ENCODE measurements around the gene MICAL3. TPM values are rescaled to one million over a fixed set of nuclear protein-coding genes. Genes with fewer than 3 reads are reported as not detected.

MICAL3 gene
- total RNA-seq, 1 donor from 2014 or later, result 36.9 TPM

- no peak for TF ChIP-seq CTCF (IDR thresholded peaks at IDR 0.05)
- Histone ChIP-seq H3K27ac (no peak overlapping the region), H3K9me3 (no peaks in the 10 kb centered on the region), H3K27me3 (no peaks in the 10 kb centered on the region), H3K4me1 (peaks cover 10 to 15% of the 10 kb centered on the region in 2 donors), H3K36me3 (peaks cover 15 to 46% of the 10 kb centered on the region in 2 donors), H3K4me3 (no peak overlapping the region)
- DNase-seq (ENCODE audit: low spot score in 2 of 2), result no peak
- intact Hi-C loops (cut with DNase I), result no loop called here
These were observed 195.8 kb downstream of the MICAL3 start for GRCh38 chr22:17828502-17829080.

GRCh38 chr22:17827466-17827865, 196.9 kb downstream of the MICAL3 start:
- Histone ChIP-seq H3K27ac (no peak overlapping the region), H3K36me3 (peaks cover 19 to 48% of the 10 kb centered on the region in 2 donors), H3K4me3 (no peak overlapping the region), H3K9me3 (no peaks in the 10 kb centered on the region), H3K4me1 (peaks cover 10 to 15% of the 10 kb centered on the region in 2 donors), H3K27me3 (no peaks in the 10 kb centered on the region)
- TF ChIP-seq CTCF (IDR thresholded peaks at IDR 0.05), result no peak
- no peak for DNase-seq (ENCODE audit: low spot score in 2 of 2)
- intact Hi-C loops (cut with DNase I), result no loop called here

GRCh38 chr22:17825876-17826550, 198.3 kb downstream of the MICAL3 start:
- Histone ChIP-seq H3K27ac (no peak overlapping the region), H3K4me1 (peaks cover 9 to 10% of the 10 kb centered on the region in 2 donors), H3K4me3 (no peak overlapping the region), H3K27me3 (no peaks in the 10 kb centered on the region), H3K36me3 (peaks cover 33 to 62% of the 10 kb centered on the region in 2 donors), H3K9me3 (no peaks in the 10 kb centered on the region)
- intact Hi-C loops (cut with DNase I), result no loop called here
- TF ChIP-seq CTCF (IDR thresholded peaks at IDR 0.05), result no peak
- DNase-seq (ENCODE audit: low spot score in 2 of 2), result no peak

GRCh38 chr22:17824457-17824856, 199.9 kb downstream of the MICAL3 start:
- no peaks in the 10 kb centered on the region for H3K9me3 ChIP-seq
- no peak for TF ChIP-seq CTCF (IDR thresholded peaks at IDR 0.05)
- H3K4me1 ChIP-seq, result no peaks in the 10 kb centered on the region
- peaks cover 33 to 68% of the 10 kb centered on the region in 2 donors for H3K36me3 ChIP-seq
- DNase-seq (ENCODE audit: low spot score in 2 of 2), result no peak
- H3K27ac ChIP-seq, result no peak overlapping the region
- no peak overlapping the region for H3K4me3 ChIP-seq
- no peaks in the 10 kb centered on the region for H3K27me3 ChIP-seq
- intact Hi-C loops (cut with DNase I), result no loop called here

- Histone ChIP-seq H3K36me3 (peaks cover 33 to 73% of the 10 kb centered on the region in 2 donors), H3K27me3 (no peaks in the 10 kb centered on the region), H3K9me3 (no peaks in the 10 kb centered on the region), H3K4me1 (no peaks in the 10 kb centered on the region), H3K4me3 (no peak overlapping the region), H3K27ac (no peak overlapping the region)
- no peak for TF ChIP-seq CTCF (IDR thresholded peaks at IDR 0.05)
- intact Hi-C loops (cut with DNase I), result no loop called here
- DNase-seq (ENCODE audit: low spot score in 2 of 2), result no peak
These were observed 200.4 kb downstream of the MICAL3 start for GRCh38 chr22:17823964-17824363.

Data from ascending aorta (tissue), 2 donors.